ENCODE data around the gene VPS26B. TPM values are rescaled to one million over a fixed set of nuclear protein-coding genes. Genes with fewer than 3 reads are reported as not detected.

The VPS26B gene
- total RNA-seq, 1 experiment from 2014 or later, result 69.4 TPM

- ATAC-seq (no peak), DNase-seq (ENCODE audit: low read depth, low spot score) (no peak)
- H3K27ac ChIP-seq (ENCODE audit: low read length), result no peak overlapping the region
- H3K4me1 ChIP-seq (ENCODE audit: control insufficient read depth, insufficient read depth, low read length), result no peaks in the 10 kb centered on the region
- TF ChIP-seq POLR2AphosphoS5 (IDR thresholded peaks at IDR 0.05; ENCODE audit: low read depth, low read length), result no peak
- TF ChIP-seq REST (IDR thresholded peaks at IDR 0.05; ENCODE audit: insufficient read depth in 1 of 2, low read depth in 2 of 2, low read length in 1 of 2), result no peak
- TF ChIP-seq SIN3A (IDR thresholded peaks at IDR 0.05; ENCODE audit: borderline replicate concordance, insufficient read depth, low read depth, low read length), result no peak
- H3K4me3 ChIP-seq (ENCODE audit: low read depth in 2 of 2, low read length in 2 of 2), result no peak overlapping the region
- no peaks in the 10 kb centered on the region for H3K27me3 ChIP-seq (ENCODE audit: control insufficient read depth, insufficient read depth, low read length)
- no TSS peak for BruUV-seq (replicated peaks)
- ChIA-PET CTCF (no interaction called here), POLR2A (no interaction called here)
- H3K9me3 ChIP-seq (ENCODE audit: control insufficient read depth, insufficient read depth, low read depth, low read length), result no peaks in the 10 kb centered on the region
- in situ Hi-C loops (cut with HindIII; ENCODE audit: low pct_unique_long_range_greater_than_20kb, low sequenced_read_pairs) (no loop called here), intact Hi-C loops (cut with micrococcal nuclease; ENCODE audit: unreplicated experiment) (no loop called here)
- no peaks in the 10 kb centered on the region for H3K36me3 ChIP-seq (ENCODE audit: control insufficient read depth, insufficient read depth, low read length)
These were observed 64.7 kb downstream of the VPS26B start for GRCh38 chr11:134289167-134289566.

- in situ Hi-C loops (cut with HindIII; ENCODE audit: low pct_unique_long_range_greater_than_20kb, low sequenced_read_pairs) (no loop called here), intact Hi-C loops (cut with micrococcal nuclease; ENCODE audit: unreplicated experiment) (no loop called here)
- Histone ChIP-seq H3K9me3 (ENCODE audit: control insufficient read depth, insufficient read depth, low read depth, low read length) (no peaks in the 10 kb centered on the region), H3K27ac (ENCODE audit: low read length) (no peak overlapping the region), H3K36me3 (ENCODE audit: control insufficient read depth, insufficient read depth, low read length) (no peaks in the 10 kb centered on the region), H3K27me3 (ENCODE audit: control insufficient read depth, insufficient read depth, low read length) (no peaks in the 10 kb centered on the region), H3K4me1 (ENCODE audit: control insufficient read depth, insufficient read depth, low read length) (no peaks in the 10 kb centered on the region), H3K4me3 (ENCODE audit: low read depth in 2 of 2, low read length in 2 of 2) (no peak overlapping the region)
- ATAC-seq, result no peak
- no peak for DNase-seq (ENCODE audit: low read depth, low spot score)
- ChIA-PET CTCF (interaction anchor here (0.7 kb wide), 1 partner anchor 46 kb away, joined by 5 read pairs; no protein-coding TSS in a partner anchor), POLR2A (no interaction called here)
- TF ChIP-seq CTCF (IDR thresholded peaks at IDR 0.05), result no peak
- TF ChIP-seq SIN3A (IDR thresholded peaks at IDR 0.05; ENCODE audit: borderline replicate concordance, insufficient read depth, low read depth, low read length), result no peak
- no peak for TF ChIP-seq POLR2AphosphoS5 (IDR thresholded peaks at IDR 0.05; ENCODE audit: low read depth, low read length)
- TF ChIP-seq REST (IDR thresholded peaks at IDR 0.05; ENCODE audit: insufficient read depth in 1 of 2, low read depth in 2 of 2, low read length in 1 of 2), result no peak
- no peak for TF ChIP-seq TCF7L2 (IDR thresholded peaks at IDR 0.05; ENCODE audit: low read depth, low read length)
- no TSS peak for BruUV-seq (replicated peaks)
These were observed 65.3 kb downstream of the VPS26B start for GRCh38 chr11:134289789-134290188.

Measured in Panc1 (cell line).